NT2/D1 (cell line): ENCODE measurements around the gene RPL4.
"Not testable (repeated sequence)": the region's sequence is repeated elsewhere in the genome, so short reads cannot be mapped to it uniquely, and the experiment has no call there.

Source experiments
- SUZ12 ChIP-seq: IDR thresholded peaks from 2 replicates; pipeline ENCODE4 v1.6.1; 2011; ENCODE audit not compliant: insufficient read length, insufficient read depth; ENCODE audit errors: extremely low read depth
- ZNF274 ChIP-seq: IDR thresholded peaks from 2 replicates; pipeline ENCODE4 v1.6.1; 2011; ENCODE audit warnings: mild to moderate bottlenecking, low read depth, low read length

- not testable (repeated sequence) for TF ChIP-seq ZNF274, SUZ12
These were observed 39.4 kb downstream of the RPL4 start for GRCh38 chr15:66465294-66465693.
